Body of pancreas (tissue), 4 donors: ENCODE data around the gene DNASE1. TPM values are rescaled to one million over a fixed set of nuclear protein-coding genes. Genes with fewer than 3 reads are reported as not detected.
"Not testable (repeated sequence)": the region's sequence is repeated elsewhere in the genome, so short reads cannot be mapped to it uniquely, and the experiment has no call there.

ENCODE experiments used
- ATAC-seq: fragments of 150-250 bp; one replicate; pipeline ENCODE4 v1.9.1; 2016
- DNase-seq, 4 donors: peaks; one replicate each; pipeline ENCODE4 v3.0.0-alpha.2; 2019
- H3K27ac ChIP-seq, 4 donors: fragments of 200-600 bp; sonication (generic); 1 replicate in 3 of 4; 2 replicates in 1 of 4; pipeline versions ENCODE4 v1.5.1 to v1.6.1; 2016 to 2019; ENCODE audit warnings: mild to moderate bottlenecking in 1 of 4, mixed read lengths in 1 of 4, moderate library complexity in 1 of 4
- H3K27me3 ChIP-seq, 2 donors: fragments of 200-600 bp; sonication (generic); one replicate each; pipeline ENCODE4 v1.6.0; 2016; ENCODE audit warnings: mild to moderate bottlenecking in 1 of 2
- H3K36me3 ChIP-seq, 2 donors: fragments of 200-600 bp; sonication (generic); replicated peaks in 1 of 2; 2 replicates each; pipeline ENCODE4 v1.5.1; 2016; ENCODE audit warnings: low read depth in 2 of 2; ENCODE audit not compliant: insufficient read depth in 1 of 2
- H3K4me1 ChIP-seq: fragments of 200-600 bp; sonication (generic); one replicate; pipeline ENCODE4 v1.6.0; 2016
- H3K4me3 ChIP-seq, 2 donors: fragments of 200-600 bp; sonication (generic); 1 replicate in 1 of 2; 2 replicates in 1 of 2; pipeline ENCODE4 v1.5.1; 2016 to 2019
- H3K9me3 ChIP-seq, 3 donors: fragments of 200-600 bp; sonication (generic); 1 replicate in 2 of 3; 2 replicates in 1 of 3; pipeline ENCODE4 v1.5.1; 2016
- CTCF ChIP-seq, 7 experiments: fragments of 450-650 bp in 4 of 7; fragments of 200-600 bp in 3 of 7; sonication (generic) in 3 of 7; IDR thresholded peaks; one replicate each; pipeline ENCODE4 v1.5.1; 2016 to 2019; ENCODE audit warnings: antibody characterized with exemption in 7 of 7
- POLR2A ChIP-seq, 3 donors: fragments of 450-650 bp; IDR thresholded peaks; one replicate each; pipeline ENCODE4 v1.6.1; 2016; ENCODE audit warnings: antibody characterized with exemption in 3 of 3, mild to moderate bottlenecking in 2 of 3
- WGBS, 2 donors: methylation state at CpG; one replicate each; pipeline ENCODE4 v1.1.5; 2017; 5-methylcytosine and 5-hydroxymethylcytosine counted together
- intact Hi-C: fragments of 100-400 bp; cut with DNase I; formaldehyde crosslinking; loops from one replicate; pipeline ENCODE4 v1.15.1; 2023
- total RNA-seq, 2 donors: library from RNA; depleted of rRNA; stranded (reverse); fragments of >200 nt; gene quantifications; one replicate each; pipeline ENCODE4 v1.1.0, GENCODE V29; 2016

The DNASE1 gene
- total RNA-seq, 2 donors from 2014 or later = 25.9 to 52.7 TPM

GRCh38 chr16:3656160-3656490 is 1.6 kb downstream of the DNASE1 start:
- TF ChIP-seq POLR2A (IDR thresholded peaks at IDR 0.05) = peak; percentile 31 to 68 (median 52)
- Histone ChIP-seq H3K36me3 (peaks cover 17% of the 10 kb centered on the region in 2 donors), H3K4me1 (peaks cover 42% of the 10 kb centered on the region), H3K27ac (peak overlapping the region; percentile 87 to 94 (median 91))
- H3K27me3 ChIP-seq, H3K4me3 ChIP-seq, H3K9me3 ChIP-seq, intact Hi-C loops: not testable (repeated sequence)
- DNase-seq (peak; percentile 61 to 77 (median 72)), ATAC-seq (peak; percentile 60)
- WGBS, 2 donors = 37% methylated on average over 8 of the region's 10 CpGs; no CpG with 5 or more reads in 1 of the 2 donors

- Histone ChIP-seq H3K9me3 (no peaks in the 10 kb centered on the region), H3K4me3 (no peak overlapping the region), H3K27me3 (no peaks in the 10 kb centered on the region), H3K27ac (peak overlapping the region; percentile 40 to 94 (median 80)), H3K36me3 (peaks cover 19% of the 10 kb centered on the region in 2 donors), H3K4me1 (peaks cover 42% of the 10 kb centered on the region)
- ATAC-seq (peak; percentile 41), DNase-seq (peak; percentile 68 to 79 (median 71))
- no peak for TF ChIP-seq POLR2A (IDR thresholded peaks at IDR 0.05)
- WGBS, 2 donors = 46 to 52% methylated on average over 9 to 34 of the region's 42 CpGs
- intact Hi-C loops = no loop called here
These were observed 2.3 kb downstream of the DNASE1 start for GRCh38 chr16:3656491-3657468.

- Histone ChIP-seq H3K36me3 (peaks cover 21 to 25% of the 10 kb centered on the region in 2 donors), H3K4me3 (no peak overlapping the region), H3K27ac (no peak overlapping the region), H3K27me3 (no peaks in the 10 kb centered on the region), H3K4me1 (peaks cover 32% of the 10 kb centered on the region), H3K9me3 (no peaks in the 10 kb centered on the region)
- intact Hi-C loops = no loop called here
- no peak for DNase-seq
- TF ChIP-seq POLR2A (IDR thresholded peaks at IDR 0.05) = no peak
- TF ChIP-seq CTCF (IDR thresholded peaks at IDR 0.05) = no peak
- 54 to 70% methylated on average over 3 of the region's 3 CpGs for WGBS, 2 donors
- ATAC-seq = no peak
These were observed 4.8 kb downstream of the DNASE1 start for GRCh38 chr16:3659251-3659650.

GRCh38 chr16:3661311-3661710 is 6.8 kb downstream of the DNASE1 start:
- no peaks in the 10 kb centered on the region for H3K9me3 ChIP-seq
- no peak overlapping the region for H3K27ac ChIP-seq
- TF ChIP-seq POLR2A (IDR thresholded peaks at IDR 0.05) = no peak
- no peak for TF ChIP-seq CTCF (IDR thresholded peaks at IDR 0.05)
- no peak overlapping the region for H3K4me3 ChIP-seq
- no peak for ATAC-seq
- peaks cover 13% of the 10 kb centered on the region for H3K4me1 ChIP-seq
- intact Hi-C loops = no loop called here
- no peak for DNase-seq
- WGBS, 2 donors = 81 to 86% methylated on average over 8 to 12 of the region's 12 CpGs
- H3K36me3 ChIP-seq = peaks cover 25% of the 10 kb centered on the region in 2 donors
- no peaks in the 10 kb centered on the region for H3K27me3 ChIP-seq

GRCh38 chr16:3661922-3662321 is 7.4 kb downstream of the DNASE1 start:
- no peak for ATAC-seq

More at GRCh38 chr16:3661922-3662321, 7.4 kb downstream of the DNASE1 start:
- Histone ChIP-seq H3K36me3 (peaks cover 23 to 25% of the 10 kb centered on the region in 2 donors), H3K9me3 (no peaks in the 10 kb centered on the region), H3K4me3 (no peak overlapping the region), H3K27me3 (no peaks in the 10 kb centered on the region), H3K27ac (no peak overlapping the region), H3K4me1 (peaks cover 7% of the 10 kb centered on the region)
- no peak for TF ChIP-seq CTCF (IDR thresholded peaks at IDR 0.05)
- no peak for DNase-seq
- intact Hi-C loops = no loop called here
- 80 to 93% methylated on average over 3 to 9 of the region's 13 CpGs for WGBS, 2 donors
